ENCODE results near the gene ETHE1.

Gene ETHE1

GRCh38 chr19:43489310-43489709, 37.7 kb downstream of the ETHE1 start:
- DNase-seq (ENCODE audit: low read depth) = no peak

GRCh38 chr19:43488179-43488578, 38.8 kb downstream of the ETHE1 start:
- no peak for DNase-seq (ENCODE audit: low read depth)

- no peak for DNase-seq (ENCODE audit: low read depth)
Observed at GRCh38 chr19:43486412-43486811, 40.6 kb downstream of the ETHE1 start.

- DNase-seq (ENCODE audit: low read depth) = no peak
Observed at GRCh38 chr19:43485951-43486350, 41.0 kb downstream of the ETHE1 start.

- DNase-seq (ENCODE audit: low read depth) = no peak
Observed at GRCh38 chr19:43483281-43483680, 43.7 kb downstream of the ETHE1 start.

GRCh38 chr19:43482193-43482592, 44.8 kb downstream of the ETHE1 start:
- DNase-seq (ENCODE audit: low read depth) = no peak

- DNase-seq (ENCODE audit: low read depth) = no peak
Observed at GRCh38 chr19:43481701-43482100, 45.3 kb downstream of the ETHE1 start.

- DNase-seq (ENCODE audit: low read depth) = no peak
Observed at GRCh38 chr19:43480574-43480973, 46.4 kb downstream of the ETHE1 start.

- DNase-seq (ENCODE audit: low read depth) = no peak
Observed at GRCh38 chr19:43479961-43480561, 46.9 kb downstream of the ETHE1 start.

- no peak for DNase-seq (ENCODE audit: low read depth)
Observed at GRCh38 chr19:43479226-43479625, 47.8 kb downstream of the ETHE1 start.

- DNase-seq (ENCODE audit: low read depth) = no peak
Observed at GRCh38 chr19:43478323-43478722, 48.7 kb downstream of the ETHE1 start.

GRCh38 chr19:43476606-43477005, 50.4 kb downstream of the ETHE1 start:
- no peak for DNase-seq (ENCODE audit: low read depth)

GRCh38 chr19:43474986-43475705, 51.9 kb downstream of the ETHE1 start:
- DNase-seq (ENCODE audit: low read depth) = peak; percentile 95

- no peak for DNase-seq (ENCODE audit: low read depth)
Observed at GRCh38 chr19:43474487-43474886, 52.5 kb downstream of the ETHE1 start.

- DNase-seq (ENCODE audit: low read depth) = no peak
Observed at GRCh38 chr19:43471091-43471490, 55.9 kb downstream of the ETHE1 start.

GRCh38 chr19:43470288-43470687, 56.7 kb downstream of the ETHE1 start:
- DNase-seq (ENCODE audit: low read depth) = peak; percentile 65

- DNase-seq (ENCODE audit: low read depth) = no peak
Observed at GRCh38 chr19:43469160-43469480, 57.9 kb downstream of the ETHE1 start.

GRCh38 chr19:43468354-43469159, 58.4 kb downstream of the ETHE1 start:
- no peak for DNase-seq (ENCODE audit: low read depth)

- DNase-seq (ENCODE audit: low read depth) = no peak
Observed at GRCh38 chr19:43467730-43468129, 59.3 kb downstream of the ETHE1 start.

- DNase-seq (ENCODE audit: low read depth) = no peak
Observed at GRCh38 chr19:43467276-43467675, 59.7 kb downstream of the ETHE1 start.

GRCh38 chr19:43466793-43467192, 60.2 kb downstream of the ETHE1 start:
- DNase-seq (ENCODE audit: low read depth) = no peak

- no peak for DNase-seq (ENCODE audit: low read depth)
Observed at GRCh38 chr19:43465468-43466120, 61.4 kb downstream of the ETHE1 start, which contains the start of gene LYPD3. Gene LYPD3 (minus strand): TSS chr19:43465608. CDS start chr19:43465571, 37 bp downstream.
